Measurements from ENCODE around the gene ARL4C.

Gene ARL4C

GRCh38 chr2:234497594-234498235 is 834 bp upstream of the ARL4C start:
- DNase-seq: no peak

- DNase-seq: peak; percentile 27
These were observed 636 bp downstream of the ARL4C start for GRCh38 chr2:234496055-234496834.

DNA sequence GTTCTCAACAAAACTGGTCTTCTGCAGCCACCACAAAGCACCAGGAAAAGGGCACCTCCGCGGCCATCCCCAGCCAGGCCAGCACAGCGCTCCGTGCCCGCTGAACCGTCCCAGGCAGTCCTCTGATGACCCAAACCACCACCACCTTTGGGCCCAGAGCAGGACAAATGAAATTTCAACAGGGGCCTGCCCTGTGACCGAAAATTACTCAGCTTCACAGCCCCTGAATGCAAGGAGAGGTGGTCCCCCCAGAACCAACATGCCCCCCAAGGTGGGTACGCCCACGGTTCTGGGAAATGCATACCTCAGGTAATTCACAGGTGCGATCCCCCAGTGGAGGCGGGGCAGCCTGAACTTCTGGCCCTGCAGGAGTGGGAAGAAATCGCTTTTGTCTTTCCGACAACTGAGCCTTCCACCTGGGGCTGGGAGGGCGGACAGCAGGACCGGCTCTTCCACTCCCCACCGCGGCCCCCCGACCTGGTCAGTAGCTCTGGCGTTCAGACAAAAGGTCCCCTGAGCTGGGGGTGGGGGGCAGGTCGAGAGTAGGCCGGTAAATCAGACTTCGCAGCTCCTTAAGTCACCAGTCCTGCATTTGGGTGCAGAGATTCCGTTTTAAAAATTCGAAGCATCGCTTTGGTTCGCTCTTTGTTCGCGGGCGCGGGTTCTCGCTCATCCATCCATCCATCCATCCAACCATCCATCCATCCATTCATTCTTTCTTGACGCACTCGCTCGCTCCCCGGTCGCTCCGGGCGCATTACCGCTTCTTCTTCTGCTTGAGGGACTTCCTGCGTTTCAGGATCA is 1.4 kb downstream of the ARL4C start:
- no peak for DNase-seq

GRCh38 chr2:234494361-234495250 is 2.3 kb downstream of the ARL4C start:
- peak; percentile 28 for DNase-seq

DNA sequence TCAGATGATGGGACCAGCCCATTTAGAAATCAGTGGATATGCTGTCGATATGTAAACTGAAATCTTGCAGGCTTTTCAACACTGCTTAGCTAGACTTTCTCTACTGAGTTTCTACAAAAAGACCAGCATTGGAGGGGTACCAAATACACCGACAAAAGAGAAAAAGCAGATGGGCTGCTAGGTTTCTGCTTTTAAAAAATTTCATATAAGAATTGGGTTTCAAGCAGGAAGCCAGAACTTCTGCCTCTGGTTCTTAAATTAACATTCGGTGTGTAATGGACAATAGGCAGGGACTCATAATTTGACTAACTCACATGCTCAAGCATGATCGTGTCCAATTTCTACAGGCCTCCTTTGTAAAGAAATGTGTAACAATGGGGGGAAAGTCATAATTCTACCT is 3.1 kb downstream of the ARL4C start:
- DNase-seq: no peak

DNA sequence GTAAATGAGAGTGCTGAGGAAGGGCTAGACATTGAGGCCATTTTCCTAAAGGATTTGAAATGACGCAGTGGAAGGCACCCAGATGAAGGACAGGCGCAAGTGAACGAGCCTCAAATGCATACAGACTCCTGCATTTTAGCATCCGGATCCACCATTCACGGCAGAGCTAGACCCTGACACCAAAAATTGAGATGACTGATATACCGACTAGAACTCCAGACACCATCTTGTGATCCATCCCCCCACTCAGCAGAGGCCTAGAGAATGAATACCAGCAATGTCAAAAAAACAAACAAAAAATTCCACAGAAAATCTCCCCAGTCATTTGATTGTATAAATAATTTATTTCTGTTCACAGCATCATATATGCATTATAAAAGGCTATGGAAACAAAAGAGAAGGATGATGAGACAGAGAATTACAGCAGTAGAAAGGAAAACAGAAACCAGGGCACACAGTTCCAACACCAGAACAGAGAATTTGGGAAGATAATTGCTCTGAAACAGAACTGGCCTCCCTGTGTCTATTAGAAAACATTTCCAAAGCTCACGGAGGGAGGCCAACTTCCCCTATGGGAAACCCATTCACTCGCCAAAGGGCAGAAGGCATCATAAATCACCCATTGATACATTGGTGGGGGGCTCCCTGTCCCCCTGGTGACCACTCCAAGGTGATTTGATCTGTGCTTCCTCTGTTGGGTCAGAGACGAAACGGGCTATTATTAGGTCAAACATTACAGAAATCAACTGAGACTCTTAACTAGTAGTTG is 4.0 kb downstream of the ARL4C start:
- DNase-seq: no peak

GRCh38 chr2:234491897-234492296 is 5.0 kb downstream of the ARL4C start:
- no peak for DNase-seq

DNA sequence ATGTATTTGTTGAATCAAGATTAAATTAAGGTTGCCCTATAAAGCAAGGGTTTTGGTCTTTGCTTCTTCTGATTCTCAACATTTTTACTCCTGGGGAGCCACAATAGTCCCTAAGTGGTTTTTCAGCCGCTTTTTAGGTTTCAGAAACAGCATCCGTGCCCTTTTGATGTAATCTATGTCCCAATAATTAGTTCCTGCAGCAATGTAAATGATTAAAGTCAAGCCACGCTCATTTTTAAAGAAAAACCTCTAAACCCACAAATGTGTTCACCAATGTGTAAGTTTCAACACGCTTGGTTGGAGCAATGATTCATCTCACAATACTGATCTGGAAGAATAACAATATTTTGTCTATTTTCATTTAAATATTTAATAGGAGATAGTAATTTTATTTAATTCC is 5.6 kb downstream of the ARL4C start:
- DNase-seq: peak; percentile 22

DNA sequence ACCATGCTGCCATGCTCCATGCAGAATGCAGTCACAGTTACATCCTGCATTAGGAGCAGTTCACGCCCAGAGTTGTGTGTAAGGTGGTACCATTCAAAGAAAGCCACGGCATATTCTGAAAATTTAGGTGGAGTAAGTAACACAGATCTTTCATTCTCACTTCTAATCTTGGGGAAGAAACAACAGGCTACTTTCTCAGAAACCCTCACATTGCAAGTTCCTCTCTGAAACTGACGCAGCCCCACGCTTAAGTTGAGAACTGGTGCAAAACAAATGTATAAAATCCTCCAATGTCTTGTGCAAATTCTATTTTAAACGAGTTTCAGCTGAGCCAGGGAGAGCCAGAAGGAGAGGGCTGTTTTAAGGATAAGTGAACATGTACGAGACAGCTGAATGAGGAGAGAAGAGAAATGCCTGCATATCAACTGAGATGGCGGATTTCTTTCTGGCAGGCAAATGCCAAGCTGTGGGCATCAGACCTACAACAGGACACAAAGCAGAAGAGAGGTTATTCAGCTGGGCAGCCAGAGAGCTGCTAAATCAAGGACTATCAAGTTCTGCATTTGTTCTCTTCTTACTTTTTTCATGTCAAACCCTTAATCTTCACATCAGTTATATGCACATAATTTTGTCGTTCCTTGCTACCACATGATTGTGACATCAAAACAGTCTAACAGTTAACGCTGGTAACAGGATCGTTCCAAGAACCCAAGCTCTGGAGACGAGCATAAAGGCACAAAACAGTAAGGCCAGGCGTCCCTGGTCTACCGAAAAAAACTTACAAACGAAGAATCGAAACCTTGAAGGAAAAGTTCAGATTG is 6.4 kb downstream of the ARL4C start:
- DNase-seq: no peak

- DNase-seq: no peak
These were observed 7.9 kb downstream of the ARL4C start for GRCh38 chr2:234488913-234489451.

- DNase-seq: no peak
These were observed 8.4 kb downstream of the ARL4C start for GRCh38 chr2:234488486-234488885.

- DNase-seq: no peak
These were observed 9.5 kb downstream of the ARL4C start for GRCh38 chr2:234487356-234487755.

GRCh38 chr2:234483568-234484251 is 13.2 kb downstream of the ARL4C start:
- DNase-seq: peak; percentile 11

DNA sequence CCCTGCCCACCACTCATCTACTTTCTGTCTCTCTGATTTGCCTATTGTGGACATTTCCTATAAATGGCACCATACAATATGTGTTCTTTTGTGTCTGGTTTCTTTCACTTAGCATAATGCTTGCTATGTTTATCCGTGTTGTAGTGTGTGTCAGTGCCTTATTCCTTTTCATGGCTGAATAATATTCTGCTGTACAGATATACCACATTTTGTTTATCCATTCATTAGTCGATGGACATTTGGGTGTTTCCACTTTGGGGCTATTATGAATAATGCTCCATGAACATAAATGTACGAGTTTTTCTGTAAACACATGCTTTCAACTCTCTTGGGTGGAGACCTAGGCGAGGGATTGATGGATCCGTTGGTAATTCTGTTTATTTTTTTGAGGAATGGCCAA is 15.6 kb downstream of the ARL4C start:
- DNase-seq: no peak

DNA sequence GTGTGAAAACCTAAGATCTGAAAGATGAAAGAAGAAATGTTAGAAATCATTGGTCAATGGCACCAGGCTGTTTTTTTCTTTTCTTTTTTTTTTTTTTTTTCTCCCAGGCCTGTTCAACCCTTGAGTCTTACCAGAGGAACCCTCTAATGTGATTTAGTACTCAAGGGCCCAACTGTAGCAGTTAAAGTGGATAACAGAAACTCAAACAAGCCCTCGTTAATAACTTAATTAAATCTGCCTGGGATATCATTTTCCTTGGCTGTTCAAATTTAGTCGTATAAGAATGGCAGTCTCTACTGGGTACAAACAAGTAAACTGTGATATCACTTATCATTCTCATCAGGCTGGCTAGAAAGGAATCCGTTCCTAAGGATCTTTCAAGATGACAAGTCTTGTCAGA is 16.5 kb downstream of the ARL4C start:
- DNase-seq: no peak

GRCh38 chr2:234479465-234479864 is 17.4 kb downstream of the ARL4C start:
- DNase-seq: no peak

DNA sequence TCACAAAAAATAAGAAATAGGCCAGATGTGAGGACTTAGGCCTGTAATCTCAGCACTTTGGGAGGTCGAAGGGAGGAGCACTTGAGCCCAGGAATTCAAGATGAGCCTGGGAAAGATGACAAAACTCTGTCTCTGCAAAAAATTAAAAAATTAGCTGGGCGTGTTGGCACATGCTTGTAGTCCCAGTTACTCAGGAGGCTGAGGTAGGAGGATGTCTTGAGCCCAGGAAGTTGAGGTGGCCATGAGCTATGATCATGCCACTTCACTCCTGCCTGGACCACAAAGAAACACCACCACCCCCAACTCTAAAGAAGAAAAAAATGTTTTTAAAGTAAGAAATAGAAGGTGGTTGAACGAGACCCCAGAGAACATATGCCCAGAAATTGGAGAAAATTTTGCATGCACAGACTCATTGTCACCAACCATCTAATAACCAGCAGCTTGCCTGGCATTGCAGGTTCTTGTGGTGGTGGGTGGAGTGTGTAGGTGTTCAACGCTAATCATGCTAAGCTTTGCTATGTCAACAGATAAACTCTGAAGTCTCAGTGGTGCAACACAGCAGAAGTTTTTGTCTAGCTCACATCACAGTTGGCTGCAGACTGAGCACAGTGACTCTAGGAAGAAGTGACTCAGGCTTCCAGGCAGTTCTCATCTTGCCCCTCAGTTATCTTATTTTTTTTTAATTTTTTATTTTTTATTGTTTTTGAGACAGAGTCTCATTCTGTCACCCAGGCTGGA is 18.6 kb downstream of the ARL4C start:
- DNase-seq: no peak

GRCh38 chr2:234476766-234477165 is 20.1 kb downstream of the ARL4C start:
- DNase-seq: no peak

GRCh38 chr2:234474654-234475053 is 22.2 kb downstream of the ARL4C start:
- no peak for DNase-seq

Data from fibroblast of skin of right quadriceps (primary cell).